Measurements from ENCODE around the gene UBE3C.

Gene UBE3C

GRCh38 chr7:157151626-157152339 lies 13.1 kb downstream of the UBE3C start:
- H3K27ac ChIP-seq (replicated peaks): no peak overlapping the region
- no peak for DNase-seq (ENCODE audit: low read depth in 1 of 2, low spot score in 1 of 2)
- TF ChIP-seq CTCF (IDR thresholded peaks at IDR 0.05; ENCODE audit: insufficient read depth, low read length): no peak
- TF ChIP-seq GABPA (IDR thresholded peaks at IDR 0.05; ENCODE audit: low read depth): no peak
- TF ChIP-seq REST (IDR thresholded peaks at IDR 0.05; ENCODE audit: insufficient replicate concordance, low read depth): no peak
- no peak for TF ChIP-seq POLR2AphosphoS5 (IDR thresholded peaks at IDR 0.05; ENCODE audit: low read depth)
- TF ChIP-seq SPI1 (IDR thresholded peaks at IDR 0.05; ENCODE audit: borderline replicate concordance, low read depth): no peak
- no peak overlapping the region for H3K4me3 ChIP-seq (replicated peaks; ENCODE audit: insufficient read depth, low read length)
- no peaks in the 10 kb centered on the region for H3K27me3 ChIP-seq (ENCODE audit: insufficient read depth, poor library complexity, severe bottlenecking)

- TF ChIP-seq SPI1 (IDR thresholded peaks at IDR 0.05; ENCODE audit: borderline replicate concordance, low read depth): no peak
- TF ChIP-seq CTCF (IDR thresholded peaks at IDR 0.05; ENCODE audit: insufficient read depth, low read length): no peak
- no peak for DNase-seq (ENCODE audit: low read depth in 1 of 2, low spot score in 1 of 2)
- no peak overlapping the region for H3K4me3 ChIP-seq (replicated peaks; ENCODE audit: insufficient read depth, low read length)
- H3K27ac ChIP-seq (replicated peaks): no peak overlapping the region
- no peaks in the 10 kb centered on the region for H3K27me3 ChIP-seq (ENCODE audit: insufficient read depth, poor library complexity, severe bottlenecking)
These were observed 13.7 kb downstream of the UBE3C start for GRCh38 chr7:157152391-157152937.

GRCh38 chr7:157153260-157153659 lies 14.5 kb downstream of the UBE3C start:
- Histone ChIP-seq H3K27me3 (ENCODE audit: insufficient read depth, poor library complexity, severe bottlenecking) (no peaks in the 10 kb centered on the region), H3K27ac (replicated peaks) (no peak overlapping the region), H3K4me3 (replicated peaks; ENCODE audit: insufficient read depth, low read length) (no peak overlapping the region)
- DNase-seq (ENCODE audit: low read depth in 1 of 2, low spot score in 1 of 2): no peak
- TF ChIP-seq POLR2AphosphoS5 (IDR thresholded peaks at IDR 0.05; ENCODE audit: low read depth) (no peak), CTCF (IDR thresholded peaks at IDR 0.05; ENCODE audit: insufficient read depth, low read length) (no peak), GABPA (IDR thresholded peaks at IDR 0.05; ENCODE audit: low read depth) (no peak), REST (IDR thresholded peaks at IDR 0.05; ENCODE audit: insufficient replicate concordance, low read depth) (no peak), SPI1 (IDR thresholded peaks at IDR 0.05; ENCODE audit: borderline replicate concordance, low read depth) (no peak)
